Neutrophil (primary cell): Measurements from ENCODE around the gene MATN4.

ENCODE experiments used
- H3K27ac ChIP-seq: fragments of 200-600 bp; sonication (generic); 2 replicates; pipeline ENCODE4 v1.5.1; 2016; ENCODE audit warnings: mild to moderate bottlenecking, moderate library complexity
- H3K27me3 ChIP-seq: fragments of 200-600 bp; sonication (generic); 2 replicates; pipeline ENCODE4 v1.6.0; 2016; ENCODE audit warnings: mild to moderate bottlenecking
- H3K36me3 ChIP-seq: fragments of 200-600 bp; sonication (generic); 2 replicates; pipeline ENCODE4 v1.5.1; 2017
- H3K4me1 ChIP-seq, 2 experiments: fragments of 200-600 bp in 1 of 2; sonication (generic) in 1 of 2; 1 replicate in 1 of 2; 2 replicates in 1 of 2; pipeline versions ENCODE4 v1.5.1 to v1.6.1; 2013 to 2016; ENCODE audit warnings: low read depth in 1 of 2, low read length in 1 of 2, mild to moderate bottlenecking in 1 of 2, moderate library complexity in 1 of 2; ENCODE audit not compliant: control insufficient read depth in 1 of 2, insufficient read depth in 1 of 2
- H3K4me3 ChIP-seq, 2 experiments: fragments of 200-600 bp in 1 of 2; sonication (generic) in 1 of 2; 1 replicate in 1 of 2; 2 replicates in 1 of 2; pipeline ENCODE4 v1.5.1; 2013 to 2016; ENCODE audit warnings: low read depth in 1 of 2, low read length in 1 of 2, mild to moderate bottlenecking in 1 of 2, moderate library complexity in 1 of 2
- H3K9me3 ChIP-seq: fragments of 200-600 bp; sonication (generic); 2 replicates; pipeline ENCODE4 v1.5.1; 2016
- CTCF ChIP-seq: fragments of 200-600 bp; sonication (generic); IDR thresholded peaks from 2 replicates; pipeline ENCODE4 v1.5.1; 2016; ENCODE audit warnings: antibody characterized with exemption

Gene MATN4, protein sequence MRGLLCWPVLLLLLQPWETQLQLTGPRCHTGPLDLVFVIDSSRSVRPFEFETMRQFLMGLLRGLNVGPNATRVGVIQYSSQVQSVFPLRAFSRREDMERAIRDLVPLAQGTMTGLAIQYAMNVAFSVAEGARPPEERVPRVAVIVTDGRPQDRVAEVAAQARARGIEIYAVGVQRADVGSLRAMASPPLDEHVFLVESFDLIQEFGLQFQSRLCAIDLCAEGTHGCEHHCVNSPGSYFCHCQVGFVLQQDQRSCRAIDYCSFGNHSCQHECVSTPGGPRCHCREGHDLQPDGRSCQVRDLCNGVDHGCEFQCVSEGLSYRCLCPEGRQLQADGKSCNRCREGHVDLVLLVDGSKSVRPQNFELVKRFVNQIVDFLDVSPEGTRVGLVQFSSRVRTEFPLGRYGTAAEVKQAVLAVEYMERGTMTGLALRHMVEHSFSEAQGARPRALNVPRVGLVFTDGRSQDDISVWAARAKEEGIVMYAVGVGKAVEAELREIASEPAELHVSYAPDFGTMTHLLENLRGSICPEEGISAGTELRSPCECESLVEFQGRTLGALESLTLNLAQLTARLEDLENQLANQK

GRCh38 chr20:45308117-45308778 lies at the start of gene MATN4:
Gene MATN4 (minus strand): TSS chr20:45308299. CDS start chr20:45305582, 2,717 bp downstream.
- H3K36me3 ChIP-seq = no peaks in the 10 kb centered on the region
- H3K4me3 ChIP-seq = no peak within 1 kb of the TSS
- H3K9me3 ChIP-seq = no peaks in the 10 kb centered on the region
- TF ChIP-seq CTCF = no peak
- H3K27me3 ChIP-seq = peaks cover 75% of the 10 kb centered on the region
- H3K4me1 ChIP-seq = peaks cover 3 to 11% of the 10 kb centered on the region in 2 experiments
- H3K27ac ChIP-seq = no peak within 1 kb of the TSS

- no peak overlapping the region for H3K27ac ChIP-seq
- peaks cover 0 to 8% of the 10 kb centered on the region in 2 experiments for H3K4me1 ChIP-seq
- no peak for TF ChIP-seq CTCF
- no peaks in the 10 kb centered on the region for H3K36me3 ChIP-seq
- no peak overlapping the region for H3K4me3 ChIP-seq
- H3K27me3 ChIP-seq = peaks cover 3% of the 10 kb centered on the region
- H3K9me3 ChIP-seq = no peaks in the 10 kb centered on the region
These were observed 47.3 kb upstream of the MATN4 start for GRCh38 chr20:45355209-45356084.

GRCh38 chr20:45354423-45355208 lies 46.5 kb upstream of the MATN4 start:
- no peaks in the 10 kb centered on the region for H3K36me3 ChIP-seq
- no peak for TF ChIP-seq CTCF
- peaks cover 0 to 8% of the 10 kb centered on the region in 2 experiments for H3K4me1 ChIP-seq
- peaks cover 11% of the 10 kb centered on the region for H3K27me3 ChIP-seq
- H3K4me3 ChIP-seq = no peak overlapping the region
- H3K9me3 ChIP-seq = no peaks in the 10 kb centered on the region
- H3K27ac ChIP-seq = no peak overlapping the region

- H3K9me3 ChIP-seq = no peaks in the 10 kb centered on the region
- no peak overlapping the region for H3K4me3 ChIP-seq
- H3K36me3 ChIP-seq = no peaks in the 10 kb centered on the region
- peaks cover 20% of the 10 kb centered on the region for H3K27me3 ChIP-seq
- no peak for TF ChIP-seq CTCF
- H3K27ac ChIP-seq = no peak overlapping the region
- peaks cover 0 to 7% of the 10 kb centered on the region in 2 experiments for H3K4me1 ChIP-seq
These were observed 45.6 kb upstream of the MATN4 start for GRCh38 chr20:45353746-45354145.
